Stomach (tissue), 9 donors: ENCODE results near the gene UNC5A. TPM values are rescaled to one million over a fixed set of nuclear protein-coding genes. Genes with fewer than 3 reads are reported as not detected.

Experiments
- DNase-seq, 2 donors: peaks; one replicate each; pipeline versions ENCODE4 v3.0.0 to v3.0.0-alpha.2; 2013 to 2019
- H3K27ac ChIP-seq, 5 donors: fragments of 200-600 bp in 4 of 5; sonication (generic) in 4 of 5; one replicate each; pipeline ENCODE4 v1.5.1; 2013 to 2019; ENCODE audit warnings: mild to moderate bottlenecking in 1 of 5, moderate library complexity in 1 of 5
- H3K27me3 ChIP-seq, 3 donors: fragments of 200-600 bp; sonication (generic); one replicate each; pipeline ENCODE4 v1.5.1; 2017 to 2019; ENCODE audit warnings: mixed run types in 1 of 3
- H3K36me3 ChIP-seq, 4 donors: fragments of 200-600 bp; sonication (generic); 1 replicate in 3 of 4; 2 replicates in 1 of 4; pipeline ENCODE4 v1.5.1; 2016 to 2019
- H3K4me1 ChIP-seq, 4 donors: fragments of 200-600 bp; sonication (generic); one replicate each; pipeline ENCODE4 v1.5.1; 2016 to 2019
- H3K4me3 ChIP-seq, 4 donors: fragments of 200-600 bp; sonication (generic) in 3 of 4; one replicate each; pipeline ENCODE4 v1.5.1; 2016 to 2019; ENCODE audit warnings: mild to moderate bottlenecking in 1 of 4
- H3K9me3 ChIP-seq, 4 donors: fragments of 200-600 bp; sonication (generic); one replicate each; pipeline ENCODE4 v1.5.1; 2016 to 2019
- CTCF ChIP-seq, 7 experiments: fragments of 450-650 bp in 4 of 7; fragments of 200-600 bp in 3 of 7; sonication (generic) in 3 of 7; IDR thresholded peaks; one replicate each; pipeline ENCODE4 v1.5.1; 2016 to 2019; ENCODE audit warnings: antibody characterized with exemption in 7 of 7, control low read depth in 2 of 7, mild to moderate bottlenecking in 1 of 7
- EP300 ChIP-seq: sonication (generic); formaldehyde crosslinking; IDR thresholded peaks from one replicate; pipeline ENCODE4 v1.6.1; 2017; ENCODE audit warnings: antibody characterized with exemption
- POLR2A ChIP-seq, 4 donors: fragments of 450-650 bp; IDR thresholded peaks; one replicate each; pipeline ENCODE4 v1.6.1; 2016; ENCODE audit warnings: antibody characterized with exemption in 4 of 4, control low read depth in 2 of 4, mild to moderate bottlenecking in 1 of 4, moderate library complexity in 1 of 4
- POLR2AphosphoS5 ChIP-seq, 3 donors: sonication (generic); formaldehyde crosslinking; IDR thresholded peaks; one replicate each; pipeline ENCODE4 v1.6.1; 2016; ENCODE audit warnings: antibody characterized with exemption in 3 of 3
- WGBS, 5 donors: extraction: QIAGEN DNeasy Blood & Tissue Kit in 3 of 5; methylation state at CpG; one replicate each; pipeline versions ENCODE4 v1.1.5 to v1.1.7; 2013 to 2018; 5-methylcytosine and 5-hydroxymethylcytosine counted together
- intact Hi-C: fragments of 100-400 bp; cut with DNase I; formaldehyde crosslinking; loops from one replicate; pipeline ENCODE4 v1.15.1; 2023; ENCODE audit warnings: low total_unique reads
- polyA plus RNA-seq, 3 donors: library from polyadenylated mRNA; stranded (reverse); fragments of 200-250 nt; gene quantifications; one replicate each; pipeline ENCODE4 v1.2.3, GENCODE V29; 2013
- total RNA-seq, 5 donors: library from RNA; depleted of rRNA; stranded (reverse); fragments of >200 nt; gene quantifications; one replicate each; pipeline versions ENCODE4 v1.1.0 to v1.2.3, GENCODE V29; 2014 to 2016
- donor health status: healthy with polysubstance abuse.
- donor health status: Bipolar disorder and iron deficiency.
- donor health status: healthy.

The UNC5A gene
- total and polyA plus RNA-seq, 8 donors: 0.08 to 0.72 (median 0.46) TPM; not detected in 4

GRCh38 chr5:176785184-176786145 is 24.9 kb upstream of the UNC5A start:
- H3K27me3 ChIP-seq: peaks cover 0 to 87% (median 48%) of the 10 kb centered on the region in 3 donors
- H3K4me3 ChIP-seq: no peak overlapping the region
- DNase-seq: no peak
- TF ChIP-seq EP300: no peak
- TF ChIP-seq CTCF (IDR thresholded peaks at IDR 0.05): no peak
- no peak for TF ChIP-seq POLR2A (IDR thresholded peaks at IDR 0.05)
- no peak for TF ChIP-seq POLR2AphosphoS5 (IDR thresholded peaks at IDR 0.05)
- H3K4me1 ChIP-seq: no peaks in the 10 kb centered on the region
- intact Hi-C loops: no loop called here
- no peak overlapping the region for H3K27ac ChIP-seq
- H3K9me3 ChIP-seq: no peaks in the 10 kb centered on the region
- 56 to 68% (median 63%) methylated on average over 23 to 27 of the region's 27 CpGs for WGBS, 5 donors
- no peaks in the 10 kb centered on the region for H3K36me3 ChIP-seq

- WGBS, 5 donors: 75 to 91% (median 86%) methylated on average over 3 of the region's 3 CpGs
- H3K27me3 ChIP-seq: peaks cover 2 to 95% (median 46%) of the 10 kb centered on the region in 3 donors
- intact Hi-C loops: no loop called here
These were observed 22.7 kb upstream of the UNC5A start for GRCh38 chr5:176787676-176788075.

GRCh38 chr5:176788091-176788490 is 22.3 kb upstream of the UNC5A start:
- no peak for DNase-seq
- H3K27ac ChIP-seq: no peak overlapping the region
- intact Hi-C loops: no loop called here
- no peak overlapping the region for H3K4me3 ChIP-seq
- no peaks in the 10 kb centered on the region for H3K4me1 ChIP-seq
- peaks cover 3 to 98% (median 51%) of the 10 kb centered on the region in 3 donors for H3K27me3 ChIP-seq
- 56 to 61% (median 59%) methylated on average over 7 of the region's 7 CpGs for WGBS, 5 donors
- no peaks in the 10 kb centered on the region for H3K9me3 ChIP-seq
- H3K36me3 ChIP-seq: no peaks in the 10 kb centered on the region
- no peak for TF ChIP-seq POLR2A (IDR thresholded peaks at IDR 0.05)
- TF ChIP-seq POLR2AphosphoS5 (IDR thresholded peaks at IDR 0.05): no peak
- TF ChIP-seq EP300: no peak
- TF ChIP-seq CTCF (IDR thresholded peaks at IDR 0.05): no peak

More at GRCh38 chr5:176787676-176788075, 22.7 kb upstream of the UNC5A start:
- TF ChIP-seq POLR2A (IDR thresholded peaks at IDR 0.05) (no peak), CTCF (IDR thresholded peaks at IDR 0.05) (no peak), EP300 (no peak)
- no peak overlapping the region for H3K4me3 ChIP-seq
- H3K4me1 ChIP-seq: no peaks in the 10 kb centered on the region
- H3K27ac ChIP-seq: no peak overlapping the region
- no peaks in the 10 kb centered on the region for H3K36me3 ChIP-seq
- no peak for DNase-seq
- no peaks in the 10 kb centered on the region for H3K9me3 ChIP-seq

- DNase-seq: no peak
- Histone ChIP-seq H3K27ac (no peak overlapping the region), H3K4me3 (no peak overlapping the region), H3K4me1 (no peaks in the 10 kb centered on the region), H3K9me3 (no peaks in the 10 kb centered on the region), H3K27me3 (peaks cover 3 to 98% (median 62%) of the 10 kb centered on the region in 3 donors), H3K36me3 (no peaks in the 10 kb centered on the region)
- WGBS, 5 donors: 29 to 43% (median 39%) methylated on average over 17 to 20 of the region's 20 CpGs
- intact Hi-C loops: no loop called here
- TF ChIP-seq CTCF (IDR thresholded peaks at IDR 0.05): no peak
- TF ChIP-seq POLR2AphosphoS5 (IDR thresholded peaks at IDR 0.05): no peak
- TF ChIP-seq EP300: no peak
- TF ChIP-seq POLR2A (IDR thresholded peaks at IDR 0.05): no peak
These were observed 21.2 kb upstream of the UNC5A start for GRCh38 chr5:176788941-176789872.
